DMS 273 treated with DMSO at 0.1 percent for 48 hours (cell line): Measurements from ENCODE around the gene TMCO2.
"Not testable (repeated sequence)": the region's sequence is repeated elsewhere in the genome, so short reads cannot be mapped to it uniquely, and the experiment has no call there.

Experiments used
- DNase-seq: peaks from one replicate; lab custom pipeline; 2025; lab: John Stamatoyannopoulos, UW

The TMCO2 gene

DNA sequence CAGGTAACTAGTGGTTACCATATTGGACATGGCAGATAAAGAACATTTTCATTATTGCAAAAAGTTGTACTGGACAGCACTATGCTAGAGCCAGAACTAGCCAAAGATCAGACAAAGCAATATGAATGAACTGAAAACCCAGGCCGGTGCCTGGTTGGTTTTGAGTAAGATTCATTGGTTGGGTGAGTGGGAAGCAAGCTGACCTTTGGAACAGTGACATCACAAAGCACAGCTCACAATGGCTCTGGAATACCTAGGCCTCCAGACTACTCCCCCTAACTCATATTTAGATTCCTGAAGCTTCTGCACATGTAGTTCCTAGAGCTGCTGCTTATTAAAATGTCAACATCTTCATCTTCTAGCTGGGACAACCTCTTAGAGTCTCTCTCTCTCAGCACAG lies at the start of gene TMCO2:
TSS of gene TMCO2 (plus strand) at position 283 of the 400 bp plus-strand sequence. CDS start at position 340, 57 bp downstream.
- DNase-seq: no peak

DNA sequence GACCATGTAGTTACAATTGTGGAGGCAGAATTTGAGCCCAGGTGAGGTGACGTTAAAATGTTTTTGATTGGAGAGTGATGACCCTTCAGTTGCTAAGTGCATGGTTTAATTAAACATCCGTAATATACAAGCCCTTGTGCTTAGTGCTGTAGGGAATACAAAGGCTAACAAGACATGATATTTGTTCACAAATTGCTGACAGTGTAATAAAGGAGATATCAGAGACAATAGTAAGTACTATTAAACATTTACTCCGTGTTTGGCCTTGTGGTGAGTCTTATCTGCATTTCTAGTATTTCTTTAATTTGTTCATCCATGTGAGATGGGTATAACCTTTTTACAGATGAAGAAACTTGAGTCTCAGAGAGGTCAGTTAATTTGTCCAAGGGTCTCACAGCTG lies 48.6 kb upstream of the TMCO2 start:
- no peak for DNase-seq

DNA sequence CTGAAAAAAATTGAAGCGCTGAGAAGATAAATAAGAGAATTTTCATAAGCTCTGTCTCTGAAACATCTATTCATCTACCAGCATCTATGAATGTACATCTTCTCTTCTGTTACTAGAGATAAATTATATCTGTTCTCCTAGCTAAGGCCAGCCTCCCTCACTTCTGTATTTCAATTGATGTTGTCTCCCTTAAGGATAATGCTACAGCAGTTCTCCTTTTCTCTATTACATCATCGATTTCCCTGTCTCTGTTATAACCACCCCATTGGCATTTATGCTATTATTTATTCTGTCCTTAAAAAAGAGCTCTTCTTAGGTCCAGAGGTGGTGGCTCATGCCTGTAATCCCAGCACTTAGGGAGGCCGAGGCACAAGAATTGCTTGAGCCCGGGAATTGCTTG lies 42.9 kb upstream of the TMCO2 start:
- DNase-seq: no peak

DNA sequence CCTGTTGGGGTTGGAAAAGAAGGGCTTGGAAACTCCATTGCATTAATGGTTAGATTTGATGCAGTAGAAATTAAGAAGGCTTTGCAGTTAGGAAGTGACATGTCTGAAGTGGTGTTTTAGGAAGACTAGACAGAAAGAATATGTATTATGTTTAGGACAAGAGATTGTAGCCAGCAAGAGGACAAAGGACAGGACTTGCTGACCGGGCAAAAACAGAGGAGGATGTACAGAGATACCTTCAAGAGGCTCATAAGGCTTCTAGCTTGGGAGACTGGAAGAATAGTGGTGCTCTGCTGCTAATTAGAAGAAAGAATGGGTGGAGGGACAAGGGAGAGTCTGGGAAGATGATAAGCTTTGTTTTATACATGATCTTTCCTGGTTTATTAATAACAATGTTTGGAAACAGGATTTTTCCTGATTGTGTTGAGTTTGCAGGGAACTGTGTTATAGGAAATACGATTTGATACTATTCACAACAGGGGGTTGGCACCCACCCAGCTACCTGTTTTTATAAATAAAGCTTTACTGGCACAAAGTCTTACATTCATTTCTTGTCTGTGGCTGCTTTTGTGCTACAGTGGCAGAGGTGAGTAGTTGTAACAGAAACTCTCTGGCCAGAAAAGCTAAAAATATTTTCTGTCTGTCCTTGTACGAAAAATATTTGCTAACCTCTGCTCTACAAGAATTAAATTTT lies 37.1 kb upstream of the TMCO2 start:
- DNase-seq: no peak

DNA sequence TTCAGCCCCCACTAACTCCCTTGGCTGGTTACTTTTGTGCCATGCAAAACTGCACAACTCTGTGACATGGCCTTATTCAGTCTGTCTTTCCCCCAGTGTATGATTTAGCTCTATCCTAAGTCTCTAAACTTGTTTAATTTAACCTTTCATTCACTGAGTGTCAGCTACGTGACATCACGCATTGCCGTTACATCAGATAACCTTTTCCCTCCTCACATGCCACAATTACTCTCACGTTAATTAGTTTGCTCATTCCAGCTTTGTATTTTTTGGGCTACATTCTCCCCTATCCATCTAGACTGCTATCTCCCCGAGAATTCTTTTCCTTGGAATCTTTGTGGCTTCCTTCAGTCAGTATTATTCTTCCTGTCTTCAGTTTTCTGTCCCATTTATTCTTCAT lies 29.4 kb upstream of the TMCO2 start:
- no peak for DNase-seq

DNA sequence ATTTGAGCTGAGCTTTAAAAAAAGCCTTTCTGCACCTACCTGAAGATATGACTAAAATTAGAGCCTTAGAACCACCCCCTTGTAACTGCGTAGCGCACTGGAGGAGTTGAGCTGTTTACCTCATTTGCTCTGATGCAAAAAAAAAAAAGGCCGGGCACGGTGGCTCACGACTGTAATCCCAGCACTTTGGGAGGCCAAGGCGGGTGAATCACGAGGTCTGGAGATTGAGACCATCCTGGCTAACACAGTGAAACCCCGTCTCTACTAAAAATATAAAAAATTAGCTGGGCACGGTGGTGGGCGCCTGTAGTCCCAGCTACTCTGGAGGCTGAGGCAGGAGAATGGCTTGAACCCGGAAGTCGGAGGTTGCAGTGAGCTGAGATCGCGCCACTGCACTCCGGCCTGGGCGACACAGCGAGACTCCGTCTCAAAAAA lies 26.2 kb upstream of the TMCO2 start:
- DNase-seq: not testable (repeated sequence)

DNA sequence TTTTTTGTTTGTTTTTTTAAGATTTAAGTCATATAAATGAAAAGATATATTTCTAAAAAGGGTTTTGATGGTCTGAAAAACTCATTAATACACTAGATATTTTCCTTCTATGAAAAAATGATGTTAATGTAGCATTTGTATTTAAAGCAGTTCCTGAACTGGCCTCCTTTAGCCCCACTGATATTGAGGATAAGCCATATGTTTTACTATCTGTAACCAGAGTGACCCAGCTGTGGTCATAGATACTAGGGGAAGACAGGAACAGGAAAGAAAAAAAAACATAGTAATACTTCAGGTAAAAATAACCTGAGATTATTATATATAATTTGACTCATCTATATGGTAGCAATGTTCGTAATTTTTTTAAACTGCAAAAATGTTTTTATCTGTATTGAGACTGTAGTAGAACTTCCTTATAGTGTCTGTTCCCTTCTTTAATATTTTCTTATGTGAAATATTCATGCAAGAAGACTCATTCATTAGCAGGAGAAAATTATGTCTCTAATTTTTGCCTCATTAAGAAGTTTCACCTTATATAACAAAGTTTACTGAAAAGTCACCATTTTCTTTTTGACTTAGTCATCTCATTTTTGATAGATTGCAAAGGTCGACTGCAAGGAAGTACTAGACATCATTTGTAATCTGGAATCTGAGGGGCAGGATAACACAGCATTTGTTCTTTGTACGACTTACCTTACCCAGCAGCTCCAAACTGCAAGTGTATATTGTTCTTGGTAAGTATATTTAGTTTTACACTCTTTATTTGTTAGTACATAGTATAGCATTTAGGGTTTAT lies 25.6 kb upstream of the TMCO2 start:
- no peak for DNase-seq

DNA sequence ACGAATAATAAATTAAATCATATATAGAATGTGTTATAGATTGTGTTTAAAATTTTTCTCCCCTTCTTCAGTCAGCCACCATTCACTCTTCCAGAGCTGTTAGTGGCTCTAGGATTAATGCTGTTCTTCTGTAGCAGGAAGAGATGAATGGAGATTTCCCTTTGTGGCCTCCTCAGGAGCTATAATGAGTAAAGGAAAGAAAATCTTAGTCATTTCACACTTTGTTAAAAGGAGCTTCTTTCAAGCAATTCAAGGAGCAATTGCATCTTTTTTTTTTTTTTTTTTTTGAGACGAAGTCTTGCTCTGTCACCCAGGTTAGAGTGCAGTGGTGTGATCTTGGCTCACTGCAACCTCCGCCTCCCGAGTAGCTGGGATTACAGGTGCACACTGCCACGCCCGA lies 23.7 kb upstream of the TMCO2 start:
- DNase-seq: no peak

DNA sequence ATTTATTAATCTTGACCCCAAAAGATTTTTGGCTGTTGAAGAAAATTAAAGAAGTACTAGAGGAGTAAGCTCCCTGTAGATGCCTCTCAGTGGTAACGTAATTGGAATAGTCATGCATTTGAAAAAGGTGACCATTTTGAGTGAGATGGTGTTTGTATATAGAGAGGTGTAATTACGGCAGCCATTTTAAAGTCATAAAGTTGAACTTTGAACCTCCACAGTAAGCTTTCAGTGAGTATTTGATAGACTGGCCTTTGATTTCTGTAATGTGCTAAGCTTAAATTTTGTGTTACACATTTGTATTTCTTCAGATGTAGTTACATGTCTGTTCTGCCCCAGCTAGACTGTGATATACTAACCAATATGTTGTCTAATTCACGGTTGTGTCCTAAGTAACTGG lies 21.5 kb upstream of the TMCO2 start:
- no peak for DNase-seq

DNA sequence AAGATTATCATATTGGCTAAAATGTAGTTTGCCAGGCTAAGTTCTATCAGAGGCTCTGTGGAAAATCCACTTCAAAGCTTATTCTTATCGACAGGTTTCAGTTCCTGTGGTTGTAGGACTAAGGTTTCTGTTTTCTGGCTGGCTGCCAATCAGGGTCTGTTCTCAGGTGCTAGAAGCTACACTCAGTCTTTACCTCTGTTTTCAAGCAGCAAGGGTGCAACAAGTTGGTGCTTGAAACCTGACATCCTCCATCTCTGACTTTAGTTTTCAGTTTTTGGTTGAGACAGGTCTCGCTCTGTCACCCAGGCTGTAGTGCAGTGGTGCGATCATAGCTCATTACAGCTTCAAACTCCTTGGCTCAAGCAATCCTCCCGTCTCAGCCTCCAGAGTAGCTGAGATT lies 15.3 kb upstream of the TMCO2 start:
- DNase-seq: no peak

DNA sequence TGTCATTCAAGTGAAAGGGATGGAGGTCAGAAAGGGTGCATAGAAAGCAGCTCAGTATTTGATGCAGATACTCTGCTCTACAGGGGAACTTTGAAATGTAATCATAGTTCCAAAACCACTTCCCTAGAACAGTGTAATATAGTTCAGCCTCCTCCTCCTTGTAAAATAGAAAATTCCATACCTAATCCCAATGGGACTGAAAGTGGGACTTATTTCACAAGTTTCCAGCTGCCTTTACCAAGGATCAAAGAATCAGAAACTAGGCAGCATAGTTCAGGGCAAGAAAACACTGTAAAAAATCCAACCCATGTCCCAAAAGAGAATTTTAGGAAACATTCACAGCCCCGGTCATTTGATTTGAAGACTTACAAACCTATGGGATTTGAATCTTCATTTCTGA lies 8.1 kb upstream of the TMCO2 start:
- no peak for DNase-seq

DNA sequence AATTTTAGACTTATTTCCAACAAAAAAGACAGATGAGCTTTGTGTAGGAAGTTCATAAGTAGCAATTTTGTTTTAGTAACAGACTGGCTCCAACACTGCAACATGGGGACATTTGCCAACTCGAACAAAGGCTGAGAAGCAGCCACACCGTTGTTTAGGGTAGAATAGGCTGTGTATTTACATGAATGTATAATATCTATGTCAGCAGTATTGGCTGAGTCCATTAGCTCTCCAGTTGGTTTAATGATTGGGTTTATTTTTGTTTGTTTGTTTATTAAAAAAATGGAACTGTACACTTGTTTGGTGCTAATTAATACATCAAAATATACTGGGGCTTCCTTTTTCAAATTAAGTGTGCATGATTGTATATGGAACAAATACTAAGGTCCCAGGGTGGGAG lies 7.3 kb upstream of the TMCO2 start:
- DNase-seq: no peak

DNA sequence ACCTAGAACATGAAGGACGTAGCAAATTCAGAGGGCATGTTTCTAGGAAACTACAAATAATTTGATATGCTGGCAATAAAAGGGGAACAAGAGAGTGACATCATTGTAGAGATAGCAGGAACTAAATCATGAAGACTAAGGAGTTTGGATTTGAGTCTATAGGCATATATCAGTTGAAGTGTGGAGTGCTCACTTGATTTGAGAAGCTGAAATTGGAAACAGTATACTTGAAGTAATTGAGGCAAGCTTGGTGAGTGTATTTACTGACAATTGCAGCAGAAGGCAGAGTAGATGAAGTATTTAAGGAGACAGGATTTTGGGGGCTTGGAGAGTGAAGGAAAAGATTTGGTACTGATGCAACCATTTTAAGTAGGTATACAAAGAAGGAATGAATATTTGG lies 6.4 kb upstream of the TMCO2 start:
- no peak for DNase-seq

DNA sequence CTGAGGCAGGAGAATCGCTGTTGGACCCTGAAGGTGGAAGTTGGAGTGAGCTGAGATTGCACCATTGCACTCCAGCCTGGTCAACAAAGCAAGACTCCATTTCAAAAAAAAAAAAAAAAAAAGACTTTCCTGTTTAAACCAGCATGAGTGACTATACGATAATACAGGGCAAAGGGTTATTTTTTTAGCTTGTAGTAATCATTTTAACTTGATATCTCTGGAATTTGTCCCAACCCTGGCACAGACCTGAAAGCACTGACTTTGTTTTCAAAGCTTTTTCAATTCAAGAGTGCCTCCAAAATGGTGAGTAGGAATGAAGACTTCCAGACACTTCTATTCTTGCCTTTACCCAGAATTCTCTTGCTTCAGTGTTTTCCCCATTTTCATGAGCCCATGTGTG lies 4.4 kb upstream of the TMCO2 start:
- DNase-seq: no peak

DNA sequence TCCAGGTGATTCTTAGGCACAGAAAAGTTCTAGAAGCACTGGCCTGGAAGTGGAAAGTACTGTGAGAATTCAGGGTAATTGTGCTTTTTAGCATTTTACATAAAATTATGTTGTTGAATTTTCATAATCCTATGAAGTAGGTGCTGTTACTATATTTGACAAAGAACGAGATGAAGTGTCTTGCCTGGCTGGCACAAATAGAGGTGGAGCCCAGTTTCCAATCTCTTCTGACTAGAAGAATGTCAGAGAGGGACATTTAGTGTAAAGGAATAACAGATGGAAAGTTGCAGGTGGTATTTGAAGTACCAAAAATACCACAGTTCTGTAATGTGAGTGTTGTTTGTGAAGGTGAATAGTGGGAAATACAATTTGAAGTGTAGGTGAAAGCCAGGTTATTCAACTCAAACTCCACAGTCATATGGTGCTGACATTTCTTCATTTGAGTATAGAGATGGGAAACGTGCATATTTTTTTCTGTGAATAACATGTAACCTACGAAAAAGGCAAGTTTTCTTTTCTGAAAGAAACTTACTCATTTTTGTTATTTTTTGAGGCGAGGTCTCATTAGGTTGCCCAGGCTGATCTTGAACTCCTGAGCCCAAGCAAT lies 3.5 kb upstream of the TMCO2 start:
- no peak for DNase-seq

DNA sequence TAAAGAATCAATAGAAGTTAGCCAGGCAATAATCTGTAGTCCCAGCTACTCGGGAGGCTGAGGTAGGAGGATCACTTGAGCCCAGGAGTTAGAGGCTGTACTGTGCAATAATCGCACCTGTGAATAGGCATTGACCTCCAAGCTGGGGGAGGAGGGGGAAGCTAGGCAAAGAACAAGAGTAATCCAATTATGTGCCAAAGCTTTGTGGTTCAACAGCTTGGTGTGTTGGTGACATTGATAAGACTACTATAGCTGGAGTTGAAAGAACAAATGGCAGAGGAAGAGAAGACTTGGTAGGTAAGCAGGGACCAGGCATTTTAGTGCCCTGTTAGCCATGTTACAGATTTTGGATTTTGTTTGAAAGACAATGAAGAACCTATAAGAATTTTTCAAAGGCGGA lies 2.1 kb upstream of the TMCO2 start:
- DNase-seq: no peak

DNA sequence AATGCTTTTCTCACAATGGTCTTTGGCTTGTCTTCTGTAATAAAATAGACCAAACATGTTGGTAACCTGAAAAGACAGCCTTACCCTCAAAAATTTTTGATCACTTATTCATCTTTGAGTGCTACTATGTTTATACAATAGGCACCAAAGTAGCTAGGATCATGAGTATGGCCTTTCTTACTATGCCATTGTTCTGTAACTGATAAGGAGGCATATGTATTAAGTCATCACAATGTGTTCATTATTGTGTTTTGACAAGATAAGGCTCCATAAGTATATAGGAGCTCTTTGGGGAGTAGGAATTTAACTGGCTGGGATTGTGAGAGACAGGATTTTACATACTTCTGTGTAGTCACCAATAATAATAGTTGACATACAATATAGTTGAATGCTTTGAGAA lies 675 bp downstream of the TMCO2 start:
- no peak for DNase-seq

DNA sequence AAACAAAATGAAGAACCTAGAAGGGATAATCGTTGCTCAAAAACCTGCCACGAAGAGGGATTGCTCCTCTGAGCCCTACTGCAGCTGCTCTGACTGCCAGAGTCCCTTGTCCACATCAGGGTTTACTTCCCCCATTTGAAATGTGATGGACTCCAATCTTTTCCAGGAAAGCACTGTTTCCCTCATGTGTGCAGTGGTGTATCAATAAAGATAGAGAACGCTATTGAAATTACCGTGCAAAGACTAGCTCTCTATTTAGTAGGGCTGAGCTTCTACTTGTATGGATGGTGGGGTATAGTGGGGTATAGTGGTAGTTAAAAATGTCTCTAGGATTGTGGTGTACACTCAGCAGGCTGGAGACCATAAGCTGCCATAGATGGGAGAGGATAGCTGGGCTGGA lies 3.7 kb downstream of the TMCO2 start:
- no peak for DNase-seq

DNA sequence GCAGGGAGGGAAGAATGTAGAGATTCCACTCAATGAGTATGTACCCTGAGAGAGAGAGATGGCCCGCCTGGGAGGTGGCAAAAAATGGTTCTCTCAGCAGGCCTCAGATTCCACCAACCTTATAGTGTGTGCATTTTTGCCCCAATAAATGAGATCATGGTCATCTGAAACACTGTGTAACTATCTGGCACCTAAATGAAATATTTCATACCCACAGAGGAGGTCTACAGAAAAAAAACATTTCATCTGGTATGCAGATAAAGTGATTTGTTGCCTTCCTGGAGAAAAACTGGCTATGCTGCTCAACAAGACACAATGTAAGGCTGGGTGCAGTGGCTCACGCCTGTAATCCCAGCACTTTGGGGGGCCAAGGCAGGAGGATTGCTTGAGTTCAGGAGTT lies 4.9 kb downstream of the TMCO2 start:
- DNase-seq: no peak

DNA sequence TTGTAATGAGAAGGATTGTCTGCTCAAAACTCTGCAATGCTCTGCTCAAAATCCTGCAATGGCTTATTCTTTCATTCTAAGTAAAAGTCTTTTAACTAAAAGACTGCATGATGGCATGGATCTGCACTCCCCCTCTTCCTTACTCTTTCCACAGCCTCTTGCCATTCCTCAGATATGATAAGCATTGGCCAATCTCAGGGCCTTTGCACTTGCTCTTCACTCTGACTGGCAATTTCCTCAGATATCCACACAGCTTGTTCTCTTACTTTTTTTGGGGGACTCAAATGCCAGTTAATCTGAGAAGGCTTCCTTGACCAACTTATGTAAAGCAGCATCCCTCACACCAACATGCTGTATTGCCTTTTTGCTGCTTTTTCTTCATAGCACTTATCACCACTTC lies 7.5 kb downstream of the TMCO2 start:
- no peak for DNase-seq

DNA sequence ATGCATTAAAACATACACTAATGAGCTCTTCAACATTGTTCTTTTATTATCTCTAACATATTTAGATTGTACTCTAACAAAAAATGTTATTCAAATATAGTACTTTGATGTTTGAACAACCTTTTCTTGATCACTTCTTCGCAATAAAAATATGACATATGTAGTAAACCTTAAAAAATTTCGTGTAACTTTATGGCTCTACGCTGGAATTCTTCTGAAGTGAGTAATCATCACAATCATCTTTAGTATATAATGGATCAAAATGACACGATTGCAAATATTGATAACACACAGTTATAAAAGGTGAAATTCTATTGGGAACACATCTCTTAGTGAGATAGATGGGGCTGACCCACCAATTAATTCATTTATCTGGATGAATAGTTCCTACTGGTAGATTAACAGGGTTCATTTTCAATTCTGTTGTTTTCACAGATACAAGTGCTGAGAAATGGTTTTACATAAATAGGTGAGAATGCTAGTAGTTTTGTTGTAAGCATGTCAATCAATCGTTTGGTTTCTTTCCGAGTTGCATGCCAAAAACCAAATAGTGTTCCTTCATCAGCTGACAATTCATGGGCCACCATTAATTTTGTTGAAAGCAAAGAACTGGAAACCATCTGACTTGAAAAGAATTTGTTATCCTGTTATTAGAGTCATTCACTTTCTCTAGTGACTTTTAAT lies 8.8 kb downstream of the TMCO2 start:
- no peak for DNase-seq

DNA sequence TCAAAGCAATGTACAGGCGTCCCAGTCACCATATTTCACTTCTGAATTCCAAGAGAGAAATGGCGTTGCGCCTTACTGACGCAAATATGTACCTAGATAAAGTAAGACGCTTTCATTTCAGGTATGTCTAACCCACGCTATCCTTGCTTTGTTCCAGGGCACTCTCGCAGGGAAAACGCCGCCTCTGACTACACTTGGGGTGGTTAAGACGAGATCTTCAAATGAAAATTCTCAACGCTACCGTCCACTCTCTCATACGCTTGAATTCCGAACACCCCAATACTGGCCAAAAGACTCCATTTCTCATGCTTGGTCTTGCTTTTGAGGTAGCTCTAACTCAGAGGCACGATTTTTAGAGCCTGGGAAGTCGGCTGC lies 9.6 kb downstream of the TMCO2 start:
- no peak for DNase-seq
